ENCODE results near the gene CTDSP1. TPM values are rescaled to one million over a fixed set of nuclear protein-coding genes. Genes with fewer than 3 reads are reported as not detected.

The CTDSP1 gene
- total RNA-seq, 1 experiment from 2014 or later = 104 TPM

GRCh38 chr2:218430721-218431120 is 31.1 kb downstream of the CTDSP1 start:
- Histone ChIP-seq H3K27me3 (replicated peaks; ENCODE audit: control insufficient read depth, insufficient read depth, low read length) (no peaks in the 10 kb centered on the region), H3K4me3 (ENCODE audit: low read depth, low read length) (no peak overlapping the region), H3K36me3 (ENCODE audit: control insufficient read depth, insufficient read depth, low read length) (peaks cover 18% of the 10 kb centered on the region), H3K9me3 (no peaks in the 10 kb centered on the region), H3K4me1 (no peaks in the 10 kb centered on the region)
- H3K27me3 Mint-ChIP-seq (ENCODE audit: insufficient read depth, unreplicated experiment) = no peaks in the 10 kb centered on the region
- intact Hi-C loops (cut with micrococcal nuclease; ENCODE audit: unreplicated experiment) = no loop called here
- ChIA-PET POLR2A (interaction anchor here (0.8 to 1.4 kb wide), 2 partner anchors 12 to 14 kb away, joined by 4 to 5 read pairs; partner anchors contain the start of gene VIL1), CTCF (interaction anchor here (0.5 to 1.4 kb wide), 3 partner anchors 10 to 31 kb away, joined by 3 to 11 read pairs (median 3); partner anchors contain the start of genes CTDSP1 and VIL1)
- peaks cover 6% of the 10 kb centered on the region for H3K4me1 Mint-ChIP-seq (ENCODE audit: low read depth, unreplicated experiment)
- peak overlapping the region; percentile 14 for H3K27ac Mint-ChIP-seq (ENCODE audit: unreplicated experiment)
- DNase-seq = peak in 1 of 2 experiments; percentile 22
- no peak overlapping the region for H3K4me3 Mint-ChIP-seq (ENCODE audit: unreplicated experiment)
- no peak for TF ChIP-seq CTCF (IDR thresholded peaks at IDR 0.05; ENCODE audit: insufficient read depth in 1 of 2, low read depth in 1 of 2, low read length in 1 of 2, severe bottlenecking in 1 of 2, unreplicated experiment in 1 of 2)
- BruUV-seq (replicated peaks) = no TSS peak
- no peaks in the 10 kb centered on the region for H3K9me3 Mint-ChIP-seq (ENCODE audit: unreplicated experiment)
- H3K36me3 Mint-ChIP-seq (ENCODE audit: insufficient read depth, unreplicated experiment) = peaks cover 97% of the 10 kb centered on the region

GRCh38 chr2:218431878-218432277 is 32.2 kb downstream of the CTDSP1 start:
- Histone ChIP-seq H3K9me3 (no peaks in the 10 kb centered on the region), H3K36me3 (ENCODE audit: control insufficient read depth, insufficient read depth, low read length) (peaks cover 22% of the 10 kb centered on the region), H3K4me1 (no peaks in the 10 kb centered on the region), H3K4me3 (ENCODE audit: low read depth, low read length) (no peak overlapping the region), H3K27me3 (replicated peaks; ENCODE audit: control insufficient read depth, insufficient read depth, low read length) (no peaks in the 10 kb centered on the region)
- TF ChIP-seq CTCF (IDR thresholded peaks at IDR 0.05; ENCODE audit: insufficient read depth in 1 of 2, low read depth in 1 of 2, low read length in 1 of 2, severe bottlenecking in 1 of 2, unreplicated experiment in 1 of 2) = no peak
- Mint-ChIP-seq H3K27me3 (ENCODE audit: insufficient read depth, unreplicated experiment) (no peaks in the 10 kb centered on the region), H3K4me3 (ENCODE audit: unreplicated experiment) (no peak overlapping the region), H3K27ac (ENCODE audit: unreplicated experiment) (no peak overlapping the region), H3K4me1 (ENCODE audit: low read depth, unreplicated experiment) (peaks cover 6% of the 10 kb centered on the region), H3K36me3 (ENCODE audit: insufficient read depth, unreplicated experiment) (peaks cover 97% of the 10 kb centered on the region), H3K9me3 (ENCODE audit: unreplicated experiment) (no peaks in the 10 kb centered on the region)
- intact Hi-C loops (cut with micrococcal nuclease; ENCODE audit: unreplicated experiment) = no loop called here
- peak in 1 of 2 experiments; percentile 22 for DNase-seq
- ChIA-PET CTCF (interaction anchor here (1.4 kb wide), 1 partner anchor 13 kb away, joined by 11 read pairs; the partner anchor contains the start of gene VIL1), POLR2A (interaction anchor here (0.7 to 1.4 kb wide), 2 partner anchors 13 to 136 kb away, joined by 5 to 14 read pairs; partner anchors contain the start of gene VIL1)
- BruUV-seq (replicated peaks) = no TSS peak

- Histone ChIP-seq H3K9me3 (no peaks in the 10 kb centered on the region), H3K27me3 (replicated peaks; ENCODE audit: control insufficient read depth, insufficient read depth, low read length) (no peaks in the 10 kb centered on the region), H3K4me1 (no peaks in the 10 kb centered on the region), H3K36me3 (ENCODE audit: control insufficient read depth, insufficient read depth, low read length) (peaks cover 25% of the 10 kb centered on the region), H3K4me3 (ENCODE audit: low read depth, low read length) (no peak overlapping the region)
- no peak for TF ChIP-seq CTCF (IDR thresholded peaks at IDR 0.05; ENCODE audit: insufficient read depth in 1 of 2, low read depth in 1 of 2, low read length in 1 of 2, severe bottlenecking in 1 of 2, unreplicated experiment in 1 of 2)
- intact Hi-C loops (cut with micrococcal nuclease; ENCODE audit: unreplicated experiment) = no loop called here
- ChIA-PET POLR2A (no interaction called here), CTCF (no interaction called here)
- Mint-ChIP-seq H3K4me3 (ENCODE audit: unreplicated experiment) (no peak overlapping the region), H3K27ac (ENCODE audit: unreplicated experiment) (no peak overlapping the region), H3K36me3 (ENCODE audit: insufficient read depth, unreplicated experiment) (peaks cover 96% of the 10 kb centered on the region), H3K4me1 (ENCODE audit: low read depth, unreplicated experiment) (peaks cover 6% of the 10 kb centered on the region), H3K9me3 (ENCODE audit: unreplicated experiment) (no peaks in the 10 kb centered on the region), H3K27me3 (ENCODE audit: insufficient read depth, unreplicated experiment) (no peaks in the 10 kb centered on the region)
- DNase-seq = peak in 1 of 2 experiments; percentile 24
- no TSS peak for BruUV-seq (replicated peaks)
Observed at GRCh38 chr2:218432676-218433365, 33.2 kb downstream of the CTDSP1 start.
